22Rv1 (cell line): Measurements from ENCODE around the gene SIRPD.

Experiments used
- CTCF ChIP-seq: fragments of 450-650 bp; IDR thresholded peaks from 2 replicates; pipeline ENCODE4 v1.5.1; 2017; ENCODE audit warnings: mild to moderate bottlenecking
- ZFX ChIP-seq: fragments of 450-650 bp; IDR thresholded peaks from 2 replicates; pipeline ENCODE4 v1.6.1; 2017; ENCODE audit warnings: antibody characterized with exemption, borderline replicate concordance

GRCh38 chr20:1569415-1569881 is 11.9 kb upstream of the SIRPD start:
- no peak for TF ChIP-seq CTCF
- no peak for TF ChIP-seq ZFX
